LHCN-M2 (cell line): ENCODE measurements around the gene COL6A3. TPM values are rescaled to one million over a fixed set of nuclear protein-coding genes. Genes with fewer than 3 reads are reported as not detected.

Experiments used
- DNase-seq: peaks from one replicate; pipeline ENCODE4 v3.0.0-alpha.2; 2012; ENCODE audit warnings: low read depth
- total RNA-seq: library from RNA; depleted of rRNA; stranded (reverse); fragments of >200 nt; gene quantifications from 2 replicates; pipeline ENCODE4 v1.2.3, GENCODE V29; 2014

COL6A3 gene
- total RNA-seq, 1 experiment from 2014 or later, result 5.2 TPM

DNA sequence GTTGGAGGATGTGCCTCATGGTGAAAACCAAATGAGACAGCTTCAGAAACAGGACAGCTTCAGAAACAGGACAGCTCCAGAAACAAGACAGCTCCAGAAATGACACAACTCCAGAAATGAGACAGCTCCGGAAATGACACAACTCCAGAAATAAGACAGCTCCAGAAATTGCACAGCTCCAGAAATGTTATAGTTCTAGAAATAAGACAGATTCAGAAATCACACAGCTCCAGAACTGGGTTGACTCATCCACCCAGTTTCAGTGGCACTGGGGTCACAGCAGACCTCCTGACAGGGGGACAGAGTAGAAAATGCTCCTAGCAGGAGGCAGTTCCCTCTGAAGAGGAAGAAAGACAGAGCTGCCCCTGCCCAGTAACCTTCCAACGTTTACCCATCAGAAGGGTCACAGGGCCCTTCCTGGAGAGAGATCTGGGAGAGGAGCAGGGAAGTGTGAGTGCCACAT, 26.9 kb upstream of the COL6A3 start:
- no peak for DNase-seq

GRCh38 chr2:237438080-237438940, 24.3 kb upstream of the COL6A3 start:
- DNase-seq, result no peak

GRCh38 chr2:237437566-237437965, 23.6 kb upstream of the COL6A3 start:
- no peak for DNase-seq

DNA sequence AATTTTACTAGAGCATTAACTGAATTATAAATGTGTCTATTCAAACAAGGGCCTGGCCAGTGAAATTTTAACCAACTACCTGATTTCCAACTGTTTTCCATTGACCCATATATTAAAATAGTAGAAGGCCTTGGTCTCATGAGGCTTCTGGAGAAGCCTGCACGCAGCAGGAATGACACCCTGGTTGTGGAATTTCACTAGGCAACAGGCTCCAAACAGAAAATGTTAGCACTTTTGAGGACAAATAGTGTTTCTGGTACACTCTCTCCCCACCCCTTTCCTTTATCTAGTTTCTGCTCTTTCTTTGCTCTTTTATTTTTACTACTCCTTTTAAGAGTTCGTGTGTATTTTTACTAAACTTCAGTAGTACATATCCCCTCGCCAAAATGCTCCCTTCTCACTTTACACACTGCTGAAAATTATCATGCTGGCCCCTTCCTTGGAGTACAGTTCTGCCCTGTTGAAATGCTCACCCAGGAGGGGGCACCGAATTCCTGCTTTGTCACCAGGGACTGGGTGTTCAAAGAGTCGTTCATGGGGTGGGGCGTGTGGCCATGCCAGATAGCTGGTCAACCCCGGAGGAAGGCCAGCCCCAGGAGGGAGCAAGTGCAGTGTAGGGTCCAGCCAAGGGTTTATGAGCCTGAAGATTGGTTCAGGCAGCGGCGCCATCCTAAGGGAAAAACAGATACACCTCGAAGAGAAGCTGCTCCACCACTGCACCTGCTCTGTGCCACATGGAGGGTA, 22.1 kb upstream of the COL6A3 start:
- DNase-seq, result peak; percentile 92

GRCh38 chr2:237434866-237435311, 20.9 kb upstream of the COL6A3 start:
- peak; percentile 81 for DNase-seq

DNA sequence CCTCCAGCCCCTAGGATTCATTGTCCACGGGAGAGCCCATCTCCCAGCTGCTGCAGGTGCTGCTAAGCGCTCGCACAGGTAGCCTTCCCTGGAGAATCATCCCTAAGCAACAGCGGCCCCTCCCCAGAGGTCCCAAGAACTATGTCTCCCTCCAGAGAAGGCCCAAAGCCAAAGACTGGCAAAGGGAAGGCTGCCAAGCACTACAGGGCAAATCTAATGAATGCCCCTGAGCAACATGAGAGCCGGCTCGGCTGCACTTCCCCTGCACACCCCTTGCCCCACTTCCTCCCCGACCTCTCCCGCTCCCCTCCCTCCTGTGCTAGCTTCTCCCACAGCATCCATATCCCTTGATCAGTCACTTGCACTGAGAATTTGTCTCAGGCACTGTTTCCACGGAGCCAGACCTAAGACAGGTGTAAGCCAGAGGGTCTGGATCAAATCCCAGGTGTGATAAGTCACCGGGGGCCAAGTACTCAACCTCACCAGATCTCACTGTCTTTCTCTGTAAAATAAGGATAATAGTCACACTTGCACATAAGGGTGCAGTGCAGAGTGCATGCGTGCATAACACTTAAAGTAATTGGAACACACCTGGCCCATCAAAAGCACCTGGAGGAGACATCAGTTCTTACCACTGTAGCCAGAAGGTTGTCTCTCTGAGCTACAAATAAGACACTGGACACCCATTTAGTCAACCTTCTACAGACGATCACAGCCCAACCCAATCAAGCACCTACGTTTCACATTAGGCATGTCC, 20.1 kb upstream of the COL6A3 start:
- no peak for DNase-seq

DNA sequence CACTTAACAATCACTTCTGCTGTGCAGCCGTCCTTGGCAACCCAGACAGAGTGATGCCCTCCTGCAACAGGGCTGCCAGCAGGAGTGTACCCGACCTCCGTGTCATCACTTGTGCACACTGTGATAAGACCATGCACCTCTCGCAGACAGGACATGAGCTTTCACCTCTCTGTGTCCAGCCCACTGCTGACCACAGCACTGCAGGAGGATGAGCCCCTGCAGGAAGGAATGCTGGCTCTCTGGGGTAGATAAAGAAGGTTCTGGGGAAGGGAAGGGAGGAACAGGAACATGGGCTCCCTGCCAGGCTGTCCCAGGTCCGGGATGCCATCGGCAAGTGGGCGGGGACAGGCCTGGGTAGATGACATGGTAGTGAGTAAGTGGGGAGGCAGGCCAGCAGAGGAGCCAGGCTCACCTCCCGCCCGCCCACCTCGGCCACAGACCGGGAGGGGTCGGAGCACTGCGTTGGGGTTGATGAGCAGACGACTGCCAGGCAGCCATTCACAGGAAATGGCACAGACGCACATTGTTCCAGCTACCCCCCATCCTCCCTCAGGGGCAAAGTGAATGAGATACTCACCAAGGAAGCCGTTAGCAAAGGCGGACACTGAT, 18.6 kb upstream of the COL6A3 start:
- peak; percentile 90 for DNase-seq

DNA sequence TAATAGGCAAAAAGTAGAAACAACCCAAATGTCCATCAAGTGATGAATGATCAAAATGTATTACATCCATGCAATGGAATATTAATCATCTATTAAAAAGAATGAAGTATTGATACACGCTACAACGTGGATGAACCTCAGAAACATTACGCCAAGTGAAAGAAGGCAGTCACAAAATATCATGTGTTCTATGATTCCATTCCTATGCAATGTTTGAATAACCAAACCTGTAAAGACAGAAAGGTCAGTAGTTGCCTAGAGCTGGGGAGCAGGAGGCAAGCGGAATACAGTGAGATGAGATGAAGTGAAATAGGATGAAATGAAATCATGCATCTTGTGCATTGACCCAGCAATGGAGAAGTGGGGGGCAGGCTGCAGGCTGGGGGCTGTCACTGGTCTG, 17.9 kb upstream of the COL6A3 start:
- DNase-seq, result no peak

DNA sequence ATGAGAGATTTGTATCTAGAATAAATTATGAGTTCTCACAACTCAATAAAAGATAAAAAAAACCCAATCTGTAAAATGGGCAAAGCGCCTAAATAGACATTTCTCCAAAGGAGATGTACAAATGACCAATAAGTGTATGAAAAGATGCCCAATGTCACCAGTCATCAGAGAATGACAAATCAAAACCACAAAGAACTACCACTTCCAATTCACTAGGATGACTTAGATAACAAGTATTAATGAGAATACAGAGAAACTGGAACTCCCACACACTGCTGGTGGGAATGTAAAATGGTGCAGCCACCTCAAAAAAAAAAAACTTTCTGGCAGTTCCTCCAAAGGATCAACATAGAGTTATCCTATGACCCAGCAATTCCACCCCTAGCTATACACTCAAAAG, 17.4 kb upstream of the COL6A3 start:
- peak; percentile 91 for DNase-seq

- DNase-seq, result no peak
These were observed 16.9 kb upstream of the COL6A3 start for GRCh38 chr2:237430861-237431260.

DNA sequence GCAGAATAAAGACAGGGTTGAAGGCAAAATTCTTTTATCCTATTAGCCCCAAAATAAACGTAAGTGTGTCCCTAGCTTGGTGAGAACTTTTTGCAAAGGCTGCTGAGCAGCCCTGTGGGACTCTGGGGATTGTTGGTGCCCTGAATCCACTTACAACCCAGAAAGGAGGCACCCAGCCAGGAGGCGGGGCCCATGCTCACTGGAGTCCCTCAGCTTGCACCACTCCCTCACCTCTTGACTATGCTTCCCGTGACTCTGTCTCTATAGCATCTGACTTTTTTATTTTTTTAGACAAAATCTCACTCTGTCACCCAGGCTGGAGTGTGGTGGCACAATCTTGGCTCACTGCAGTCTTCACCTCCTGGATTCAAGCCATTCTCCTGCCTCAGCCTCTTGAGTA, 15.8 kb upstream of the COL6A3 start:
- DNase-seq, result no peak

DNA sequence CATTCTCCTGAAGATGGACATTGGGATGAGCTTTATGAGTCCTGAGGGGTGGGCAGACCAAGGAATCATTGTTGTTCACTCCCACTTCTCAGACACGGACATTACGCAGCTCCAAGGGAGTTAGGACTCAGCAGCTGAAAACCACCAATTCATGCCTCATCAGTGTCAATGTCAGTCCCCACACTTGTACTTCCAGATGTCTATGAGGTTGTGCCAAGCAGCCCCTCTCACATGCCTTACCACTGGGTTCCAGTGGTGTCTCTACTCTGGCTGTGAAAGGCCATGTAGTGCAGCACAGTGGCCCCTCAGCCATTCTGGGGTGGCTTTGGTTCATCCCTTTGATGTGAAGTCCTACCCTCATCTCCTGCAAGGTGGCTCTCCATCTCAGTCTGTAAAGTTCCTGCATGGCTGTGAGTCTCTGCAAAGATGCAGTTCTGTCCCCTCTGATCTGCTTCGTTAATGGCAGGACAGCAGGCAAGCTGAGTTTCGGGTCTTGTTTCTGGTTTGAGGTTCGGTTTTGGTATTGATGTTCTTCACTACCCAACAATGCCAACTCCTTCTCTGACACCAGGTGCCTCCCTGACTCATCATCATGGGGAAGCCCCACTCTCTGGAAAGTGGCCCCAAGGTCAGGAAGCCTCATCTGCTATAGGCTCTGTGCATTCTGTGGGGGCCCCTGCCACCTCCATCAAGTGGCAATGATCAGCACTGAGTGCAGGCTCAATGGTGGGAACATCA, 14.0 kb upstream of the COL6A3 start:
- no peak for DNase-seq

GRCh38 chr2:237426517-237426916, 12.6 kb upstream of the COL6A3 start:
- no peak for DNase-seq

DNA sequence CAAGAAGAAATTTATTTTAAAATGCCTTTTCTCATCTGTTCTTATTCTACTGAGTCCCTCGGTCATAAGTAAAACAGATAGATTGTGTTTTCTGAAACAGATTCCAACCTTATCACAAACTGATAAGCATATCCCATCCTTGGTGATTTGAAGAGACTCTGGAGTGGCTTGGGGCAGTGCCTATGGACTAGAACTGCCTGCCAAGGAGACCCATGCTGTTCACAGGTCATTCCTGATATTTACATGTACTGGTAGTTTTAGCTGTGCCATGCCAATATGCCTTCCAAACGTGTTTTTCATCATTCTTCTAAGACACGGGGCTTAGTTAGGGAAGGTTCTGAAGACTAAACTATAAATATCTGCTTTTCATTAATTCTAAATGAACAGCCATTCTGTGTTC, 11.4 kb upstream of the COL6A3 start:
- no peak for DNase-seq

DNA sequence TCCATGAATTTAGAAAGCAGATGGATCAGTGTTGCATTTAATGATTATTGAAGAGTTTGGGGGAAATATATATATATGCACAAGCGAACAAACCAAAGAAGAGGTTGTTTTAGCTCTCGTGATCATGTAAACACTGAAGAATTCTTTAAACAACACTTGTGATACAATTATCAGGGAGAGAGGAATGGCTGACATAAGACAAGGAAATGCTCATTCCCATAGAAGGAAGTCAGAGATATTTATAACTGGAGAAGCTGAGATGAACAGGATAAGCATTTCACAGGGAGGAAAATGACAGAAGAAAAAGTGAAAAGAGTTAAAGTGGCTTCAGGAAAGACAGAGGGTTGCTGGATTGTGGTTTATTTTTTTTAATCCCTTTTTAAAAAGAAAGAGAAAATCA, 10.6 kb upstream of the COL6A3 start:
- DNase-seq, result no peak

DNA sequence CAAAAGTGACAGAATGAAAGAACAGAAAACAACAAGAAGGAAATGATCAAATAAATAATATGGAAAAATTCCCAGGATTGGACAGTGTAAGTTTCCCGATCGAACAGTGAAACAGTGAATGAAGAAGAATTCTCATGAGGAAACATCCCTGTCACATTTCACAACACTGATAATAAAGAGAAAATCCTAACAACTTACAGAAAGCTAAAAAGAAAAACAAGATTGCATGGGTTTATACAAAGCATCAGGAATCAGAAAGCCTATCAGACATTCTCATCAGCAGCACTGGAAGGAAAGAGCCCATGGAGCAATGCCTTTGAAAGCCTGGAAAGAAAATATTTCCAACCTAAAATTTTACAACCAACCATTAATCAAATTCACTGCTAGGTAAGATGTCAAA, 9.9 kb upstream of the COL6A3 start:
- no peak for DNase-seq

GRCh38 chr2:237422309-237422708, 8.3 kb upstream of the COL6A3 start:
- no peak for DNase-seq

DNA sequence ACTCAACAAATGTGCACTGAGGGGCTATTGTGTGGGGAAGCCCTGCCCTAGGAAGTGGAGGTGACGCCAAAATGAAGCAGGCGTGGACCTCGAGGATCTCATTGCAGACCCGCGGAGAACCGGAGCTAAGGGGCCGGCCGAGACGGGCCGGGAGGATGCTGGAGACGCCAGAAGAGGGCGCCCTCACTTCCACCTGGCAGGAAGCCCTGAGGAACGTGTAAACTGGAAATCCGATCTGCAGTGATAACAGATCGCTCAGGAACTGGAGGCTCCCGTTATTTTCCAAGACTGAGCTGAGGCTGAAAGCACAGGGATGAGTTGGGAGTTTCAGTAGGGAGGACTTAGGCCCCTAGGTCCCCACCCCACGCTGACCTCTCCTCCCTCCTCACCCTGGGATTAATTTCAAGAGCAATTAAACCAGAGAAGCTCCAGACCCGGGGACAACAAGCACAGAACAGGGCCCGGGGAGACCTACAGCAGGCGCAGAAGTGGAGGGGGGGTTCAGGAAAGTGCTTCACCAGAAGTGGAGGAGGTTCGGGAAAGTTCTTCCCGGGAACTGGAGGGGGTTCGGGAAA, 7.7 kb upstream of the COL6A3 start:
- DNase-seq, result peak; percentile 85

GRCh38 chr2:237418300-237418699, 4.3 kb upstream of the COL6A3 start:
- DNase-seq, result no peak

- DNase-seq, result no peak
These were observed 782 bp downstream of the COL6A3 start for GRCh38 chr2:237412988-237413776.
